Stimulated activated CD4-positive, alpha-beta T cell treated with anti-CD3 and anti-CD28 coated beads, Interleukin-12 subunit alpha, Interleukin-12 subunit beta, amount 100 ng/mL, for 48 hours (primary cell): ENCODE measurements around the gene DARS1.

Experiments
- DNase-seq, 3 donors: peaks; one replicate each; pipeline ENCODE4 v3.0.0-alpha.2; 2020; ENCODE audit warnings: low read depth in 2 of 3, low spot score in 1 of 3

DARS1 gene

GRCh38 chr2:135985018-135985825 lies at the start of gene DARS1:
Gene DARS1, minus strand, starts transcription at chr2:135985626. Its CDS starts 158 bp downstream, at chr2:135985468.
- peak; percentile 73 to 80 (median 79) for DNase-seq

DNA sequence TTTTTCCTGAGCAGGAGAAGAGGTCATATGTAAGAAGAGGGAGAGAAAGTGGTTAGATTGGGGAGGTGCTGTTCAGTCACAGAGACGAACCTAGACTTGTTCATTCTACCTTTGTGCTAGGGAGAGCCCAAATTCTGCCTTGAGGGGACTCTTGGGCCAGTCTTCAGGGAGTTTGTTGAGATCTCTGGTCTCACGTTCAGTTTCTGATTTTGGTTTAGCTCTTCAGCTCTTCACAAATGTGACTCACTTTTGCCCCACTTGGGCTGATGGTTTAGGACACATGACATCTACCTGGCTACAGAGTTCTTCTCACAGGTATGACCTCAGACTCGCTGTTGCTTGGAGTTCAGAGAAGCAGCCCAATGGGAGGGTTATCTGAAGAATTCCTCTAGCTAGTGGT lies 49.2 kb upstream of the DARS1 start:
- DNase-seq = no peak

DNA sequence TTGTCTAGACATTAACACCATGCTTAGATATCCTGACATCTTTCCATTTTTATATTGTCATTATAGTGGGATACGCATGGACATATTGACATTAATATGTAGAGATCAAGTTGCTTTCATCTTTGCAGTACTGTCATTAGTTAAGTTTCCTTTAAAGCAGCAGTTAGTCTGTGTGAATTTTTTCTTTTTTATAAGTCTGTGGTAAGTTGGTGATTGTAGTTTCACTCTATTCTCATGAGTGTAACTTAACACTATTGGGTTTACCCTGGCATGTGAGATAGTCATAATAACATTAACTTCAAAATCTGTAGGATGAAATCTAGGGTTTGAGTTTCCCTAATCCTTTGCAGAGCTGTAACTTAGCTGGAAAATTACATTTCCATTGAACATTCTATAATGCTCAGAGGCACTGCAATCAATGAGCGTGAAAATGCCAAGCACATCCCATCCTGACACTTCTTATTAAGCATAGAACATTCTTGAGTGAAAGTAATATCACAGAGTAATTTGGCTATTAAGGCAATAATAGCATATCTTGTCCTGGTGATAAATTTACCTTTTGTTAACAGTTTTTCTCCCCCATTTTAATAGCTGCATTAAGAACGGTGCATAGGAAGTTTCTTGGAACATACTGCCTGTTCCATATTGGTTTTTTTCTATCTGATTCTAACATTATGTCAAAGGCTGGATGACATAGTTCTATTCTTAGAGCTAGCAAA lies 47.5 kb upstream of the DARS1 start:
- no peak for DNase-seq

DNA sequence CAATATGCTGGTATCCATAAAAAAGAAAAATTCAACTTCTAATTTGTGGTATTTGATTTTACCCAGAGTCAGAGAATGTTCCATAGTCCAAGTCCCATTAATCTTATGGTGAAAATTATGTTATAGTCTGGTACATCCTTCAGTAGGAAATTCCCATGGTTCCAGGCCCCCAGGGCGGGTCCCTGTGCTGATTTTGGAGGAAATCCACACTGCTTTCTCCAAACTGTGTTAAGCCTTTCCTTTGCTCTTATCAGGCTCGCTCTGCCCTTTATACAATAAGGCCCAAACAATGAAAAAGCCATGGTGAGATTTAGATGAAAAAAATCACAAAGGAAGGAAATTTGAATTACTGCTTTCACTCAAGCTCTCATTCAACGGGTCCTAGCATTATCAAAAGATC lies 46.8 kb upstream of the DARS1 start:
- no peak for DNase-seq

- DNase-seq = no peak
These were observed 46.3 kb upstream of the DARS1 start for GRCh38 chr2:136031711-136032110.

GRCh38 chr2:136030406-136030805 lies 45.0 kb upstream of the DARS1 start:
- no peak for DNase-seq

GRCh38 chr2:136029149-136029548 lies 43.7 kb upstream of the DARS1 start:
- DNase-seq = no peak

GRCh38 chr2:136028001-136028400 lies 42.6 kb upstream of the DARS1 start:
- no peak for DNase-seq

DNA sequence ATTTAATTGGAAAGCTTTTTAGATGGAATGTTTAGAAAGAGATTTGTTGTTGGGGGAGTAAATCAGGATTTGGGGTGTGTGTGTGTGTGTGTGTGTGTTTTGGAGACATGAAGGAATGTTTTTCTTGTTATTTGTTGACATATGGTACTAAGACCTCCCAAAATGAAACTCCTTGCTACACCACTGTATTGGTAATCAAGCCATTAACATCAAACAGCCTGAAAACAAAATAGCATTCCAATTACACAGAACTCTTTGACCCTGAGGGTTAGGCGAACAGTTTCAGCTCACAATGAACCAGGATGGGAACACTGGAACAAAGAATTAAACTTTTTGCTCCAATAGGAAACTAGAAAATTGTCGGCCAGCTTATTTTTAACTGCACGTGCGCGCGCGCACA lies 41.7 kb upstream of the DARS1 start:
- DNase-seq = no peak

DNA sequence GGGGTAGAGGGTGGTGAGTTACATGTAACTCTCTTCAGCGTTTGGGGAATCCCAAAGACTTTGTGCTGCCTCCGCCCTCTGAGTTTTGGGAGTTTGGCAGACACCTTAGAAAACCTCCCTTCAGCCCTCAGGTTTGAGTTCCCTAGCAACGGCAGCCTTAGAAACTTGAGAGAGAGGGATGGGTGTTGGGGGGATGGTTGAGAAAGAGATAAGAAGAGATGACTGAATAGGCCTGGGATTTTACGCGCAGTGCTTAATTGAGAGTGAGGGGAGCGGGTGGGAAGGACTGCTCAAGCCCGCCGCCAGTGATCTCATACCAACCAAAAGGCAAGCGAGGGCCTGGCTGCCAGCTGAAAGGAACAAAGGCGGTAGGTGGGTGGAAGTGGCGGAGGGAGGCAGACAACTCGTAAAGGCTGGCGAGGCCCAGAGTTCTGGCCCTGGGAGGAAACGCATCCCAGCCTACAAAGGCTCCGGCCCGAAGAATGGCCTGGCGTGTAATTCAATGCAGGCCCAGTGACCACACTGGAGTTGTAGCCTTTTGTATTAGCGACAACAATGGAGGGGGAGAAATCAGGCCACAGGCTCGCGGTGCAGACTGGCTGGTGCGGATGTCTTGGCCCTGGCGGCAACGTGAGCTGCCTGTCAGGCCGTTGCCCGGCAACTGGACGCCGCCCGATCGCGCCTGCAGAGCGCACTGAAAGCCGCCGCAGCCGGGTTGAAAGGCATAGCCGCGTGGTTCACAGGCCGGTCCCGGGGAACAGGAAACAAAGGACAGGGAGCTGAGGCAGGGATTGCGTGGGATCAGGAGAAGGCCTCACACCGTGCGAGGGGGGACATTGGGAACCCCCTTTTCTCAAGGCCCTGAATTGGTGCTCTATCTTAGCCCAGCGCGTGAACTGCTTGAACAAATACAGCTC lies 39.9 kb upstream of the DARS1 start:
- DNase-seq = peak; percentile 13 to 21 (median 17)

- DNase-seq = no peak
These were observed 39.2 kb upstream of the DARS1 start for GRCh38 chr2:136024616-136025015.

DNA sequence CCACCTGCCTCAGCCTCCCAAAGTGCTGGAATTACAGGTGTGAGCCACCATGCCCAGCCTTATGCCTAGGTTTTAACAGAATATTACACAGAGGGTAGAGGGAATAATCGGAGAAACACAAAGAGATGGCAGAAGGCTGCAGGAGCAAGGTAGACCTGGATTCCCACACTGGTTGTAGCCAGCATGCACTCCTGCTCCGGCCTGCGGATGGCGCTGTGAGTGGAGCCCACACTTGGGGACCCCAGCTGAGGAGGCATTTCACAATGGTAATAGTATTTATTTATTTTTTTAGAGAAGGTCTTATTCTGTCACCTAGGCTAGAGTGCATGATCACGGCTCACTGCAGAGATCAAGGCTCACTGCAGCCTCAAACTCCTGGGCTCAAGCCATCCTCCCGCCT lies 38.8 kb upstream of the DARS1 start:
- no peak for DNase-seq

DNA sequence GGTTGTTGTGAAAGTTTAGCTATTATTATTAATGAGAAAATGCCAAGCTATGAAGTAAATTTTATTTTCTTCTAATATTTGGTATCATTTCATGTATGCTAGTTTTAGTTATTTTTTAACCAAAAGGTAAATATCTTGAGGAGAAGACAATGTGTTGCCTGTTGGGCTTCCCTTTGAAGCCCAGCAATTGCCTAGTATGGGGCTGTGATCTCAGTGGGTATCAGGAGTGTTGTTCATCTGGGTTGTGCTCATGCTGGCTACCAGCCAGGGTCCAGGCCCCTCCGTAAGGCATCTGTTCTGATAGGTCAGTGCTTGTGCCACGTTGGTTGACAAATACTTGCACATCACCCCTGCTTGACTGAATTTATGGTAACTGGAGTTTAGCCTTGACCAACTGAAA lies 38.0 kb upstream of the DARS1 start:
- no peak for DNase-seq

DNA sequence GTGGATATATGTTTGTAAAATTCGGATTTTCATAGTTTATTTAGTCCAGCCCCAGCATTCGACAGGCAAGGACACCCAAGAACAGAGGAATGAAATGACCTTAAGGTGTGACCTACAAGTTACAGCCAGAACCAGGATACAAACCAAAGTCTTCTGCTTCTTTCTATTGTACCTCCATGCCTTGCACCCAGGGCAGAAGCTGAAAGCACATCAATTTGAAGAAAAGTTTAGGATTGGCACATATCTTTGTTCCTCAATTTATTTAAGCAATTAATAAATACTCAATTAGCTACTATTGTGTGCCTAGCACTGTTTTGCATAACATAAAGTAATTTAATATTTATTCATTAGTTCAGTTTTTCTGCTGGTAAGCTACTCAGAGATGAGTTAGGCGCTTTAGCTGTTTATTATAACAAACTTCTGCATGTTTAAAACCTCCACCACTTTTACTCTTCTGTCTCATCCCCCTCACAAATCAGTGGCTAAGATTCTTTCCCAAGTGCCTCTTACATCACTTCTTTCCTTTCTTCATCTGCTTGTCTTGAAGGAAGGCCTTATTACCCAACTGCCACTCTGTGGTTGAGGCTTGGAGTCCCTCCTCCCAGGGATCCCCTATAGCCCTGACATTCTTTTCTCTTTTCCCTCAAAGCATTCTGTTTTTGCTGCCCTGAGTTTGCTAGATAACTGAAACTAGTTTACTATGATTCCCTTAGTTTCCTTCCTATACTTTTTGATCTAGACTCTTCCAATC lies 37.1 kb upstream of the DARS1 start:
- no peak for DNase-seq

DNA sequence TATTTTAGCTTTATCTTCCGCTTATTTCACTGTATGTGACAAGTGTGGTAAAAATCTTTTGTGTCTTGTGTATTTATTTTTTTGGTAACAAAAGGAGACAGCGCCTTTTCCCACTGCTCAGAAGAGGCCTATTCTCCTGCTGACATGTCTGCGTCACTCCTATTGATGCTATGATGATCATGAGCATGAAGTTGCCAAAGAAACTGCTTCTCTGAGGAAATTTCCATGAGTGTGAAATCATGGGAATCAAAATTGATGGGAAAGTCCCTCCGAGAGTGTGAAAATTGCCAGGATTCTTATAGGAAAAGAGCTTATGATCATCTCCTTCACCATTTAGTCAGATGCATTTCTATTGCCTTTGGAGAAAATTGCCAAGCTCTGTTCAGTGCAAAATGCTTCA lies 36.5 kb upstream of the DARS1 start:
- no peak for DNase-seq

- no peak for DNase-seq
These were observed 36.0 kb upstream of the DARS1 start for GRCh38 chr2:136021406-136021805.

DNA sequence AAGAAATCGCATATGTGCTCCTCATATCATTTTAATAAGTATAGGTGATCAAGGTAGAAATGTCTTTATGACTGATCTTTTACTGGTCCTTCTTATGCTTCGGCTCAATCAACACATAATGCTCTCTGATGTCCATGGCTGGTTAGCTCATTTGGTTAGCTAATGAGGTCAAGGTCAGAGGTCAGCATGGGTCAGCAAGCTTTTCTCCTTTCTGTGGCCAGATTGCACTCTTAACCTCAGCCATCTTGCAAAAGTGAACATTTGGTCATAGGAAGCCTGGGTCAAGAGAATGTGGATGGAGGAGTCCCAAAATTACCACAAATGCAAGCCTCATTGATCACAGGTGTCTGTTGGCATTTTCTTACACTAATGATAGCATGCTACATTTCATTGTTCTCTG lies 35.4 kb upstream of the DARS1 start:
- DNase-seq = no peak

DNA sequence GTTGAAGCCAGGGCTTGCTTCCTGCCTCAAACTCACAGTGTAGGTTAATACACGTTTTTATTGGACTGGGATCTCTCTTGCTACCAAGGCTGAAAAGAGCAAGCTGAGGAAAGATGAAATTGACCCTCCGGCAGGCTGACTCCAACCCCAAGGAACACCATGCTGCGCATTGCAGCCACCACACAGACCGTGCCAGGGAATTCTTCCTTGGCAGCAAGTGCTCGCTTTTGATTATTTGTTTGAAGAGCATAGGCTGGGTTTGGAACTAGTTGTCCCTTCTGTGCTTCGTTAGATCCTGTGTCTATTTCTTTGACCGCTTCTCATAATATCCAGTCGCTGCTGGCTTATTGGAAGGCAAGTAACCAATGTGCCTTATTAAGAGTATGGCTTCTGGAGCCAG lies 34.4 kb upstream of the DARS1 start:
- DNase-seq = no peak

GRCh38 chr2:136019306-136019705 lies 33.9 kb upstream of the DARS1 start:
- DNase-seq = no peak

DNA sequence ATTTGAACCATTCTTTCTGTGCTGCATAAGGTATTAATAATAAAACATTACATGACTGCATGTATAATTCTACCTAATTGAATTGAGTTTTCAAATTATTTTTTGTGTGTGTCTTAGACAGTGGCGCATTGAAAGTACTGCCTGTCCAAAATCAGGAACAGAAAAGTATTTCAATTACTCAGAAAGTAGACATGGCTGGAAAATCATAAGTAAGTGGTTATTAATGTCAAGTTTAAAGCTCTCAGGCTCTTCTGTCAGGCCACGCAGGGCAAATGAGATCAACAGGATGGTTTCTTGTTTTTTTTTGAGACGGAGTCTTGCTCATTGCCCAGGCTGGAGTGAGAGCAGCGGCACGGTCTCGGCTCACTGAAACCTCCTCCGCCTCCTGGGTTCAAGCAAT lies 32.4 kb upstream of the DARS1 start:
- no peak for DNase-seq

- DNase-seq = no peak
These were observed 31.4 kb upstream of the DARS1 start for GRCh38 chr2:136016836-136017235.
